Measurements from ENCODE around the gene ZNF106.

The ZNF106 gene

DNA sequence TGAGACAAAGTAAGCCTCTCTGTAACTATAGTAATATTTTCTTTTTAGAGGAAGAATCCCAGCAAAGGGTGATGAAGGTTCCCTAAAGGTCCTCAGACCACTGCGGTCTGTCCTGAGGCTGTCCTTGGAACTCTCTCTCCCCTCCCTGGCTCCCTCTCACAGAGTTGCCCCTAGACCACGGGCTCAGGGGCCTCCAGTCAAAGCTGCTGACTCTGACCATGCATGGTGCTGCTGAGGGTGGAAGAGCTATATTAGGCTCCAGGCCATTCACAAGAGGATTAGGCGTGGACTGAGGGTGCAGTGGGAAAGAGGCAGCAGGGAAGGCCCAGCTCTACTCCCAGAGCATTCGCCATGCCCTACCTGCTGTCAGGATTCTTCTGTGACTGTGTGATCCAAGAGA, 117.0 kb downstream of the ZNF106 start:
- no peak for TF ChIP-seq PPARA (CRISPR knock-in tag; IDR thresholded peaks at IDR 0.05; ENCODE audit: borderline replicate concordance)
- TF ChIP-seq OSR1 (CRISPR knock-in tag; IDR thresholded peaks at IDR 0.05), result no peak
- no peak for TF ChIP-seq TCF4 (CRISPR knock-in tag; IDR thresholded peaks at IDR 0.05; ENCODE audit: borderline replicate concordance)
- TF ChIP-seq CSDC2 (CRISPR knock-in tag; IDR thresholded peaks at IDR 0.05), result no peak
- TF ChIP-seq, protein P1, sequence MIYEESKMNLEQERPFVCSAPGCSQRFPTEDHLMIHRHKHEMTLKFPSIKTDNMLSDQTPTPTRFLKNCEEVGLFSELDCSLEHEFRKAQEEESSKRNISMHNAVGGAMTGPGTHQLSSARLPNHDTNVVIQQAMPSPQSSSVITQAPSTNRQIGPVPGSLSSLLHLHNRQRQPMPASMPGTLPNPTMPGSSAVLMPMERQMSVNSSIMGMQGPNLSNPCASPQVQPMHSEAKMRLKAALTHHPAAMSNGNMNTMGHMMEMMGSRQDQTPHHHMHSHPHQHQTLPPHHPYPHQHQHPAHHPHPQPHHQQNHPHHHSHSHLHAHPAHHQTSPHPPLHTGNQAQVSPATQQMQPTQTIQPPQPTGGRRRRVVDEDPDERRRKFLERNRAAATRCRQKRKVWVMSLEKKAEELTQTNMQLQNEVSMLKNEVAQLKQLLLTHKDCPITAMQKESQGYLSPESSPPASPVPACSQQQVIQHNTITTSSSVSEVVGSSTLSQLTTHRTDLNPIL (CRISPR knock-in tag; IDR thresholded peaks at IDR 0.05; ENCODE audit: low read depth), result no peak
- TF ChIP-seq, protein P2, sequence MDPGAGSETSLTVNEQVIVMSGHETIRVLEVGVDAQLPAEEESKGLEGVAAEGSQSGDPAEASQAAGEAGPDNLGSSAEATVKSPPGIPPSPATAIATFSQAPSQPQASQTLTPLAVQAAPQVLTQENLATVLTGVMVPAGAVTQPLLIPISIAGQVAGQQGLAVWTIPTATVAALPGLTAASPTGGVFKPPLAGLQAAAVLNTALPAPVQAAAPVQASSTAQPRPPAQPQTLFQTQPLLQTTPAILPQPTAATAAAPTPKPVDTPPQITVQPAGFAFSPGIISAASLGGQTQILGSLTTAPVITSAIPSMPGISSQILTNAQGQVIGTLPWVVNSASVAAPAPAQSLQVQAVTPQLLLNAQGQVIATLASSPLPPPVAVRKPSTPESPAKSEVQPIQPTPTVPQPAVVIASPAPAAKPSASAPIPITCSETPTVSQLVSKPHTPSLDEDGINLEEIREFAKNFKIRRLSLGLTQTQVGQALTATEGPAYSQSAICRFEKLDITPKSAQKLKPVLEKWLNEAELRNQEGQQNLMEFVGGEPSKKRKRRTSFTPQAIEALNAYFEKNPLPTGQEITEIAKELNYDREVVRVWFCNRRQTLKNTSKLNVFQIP (CRISPR knock-in tag; IDR thresholded peaks at IDR 0.05; ENCODE audit: borderline replicate concordance, low read depth), result no peak
- TF ChIP-seq, protein P3, sequence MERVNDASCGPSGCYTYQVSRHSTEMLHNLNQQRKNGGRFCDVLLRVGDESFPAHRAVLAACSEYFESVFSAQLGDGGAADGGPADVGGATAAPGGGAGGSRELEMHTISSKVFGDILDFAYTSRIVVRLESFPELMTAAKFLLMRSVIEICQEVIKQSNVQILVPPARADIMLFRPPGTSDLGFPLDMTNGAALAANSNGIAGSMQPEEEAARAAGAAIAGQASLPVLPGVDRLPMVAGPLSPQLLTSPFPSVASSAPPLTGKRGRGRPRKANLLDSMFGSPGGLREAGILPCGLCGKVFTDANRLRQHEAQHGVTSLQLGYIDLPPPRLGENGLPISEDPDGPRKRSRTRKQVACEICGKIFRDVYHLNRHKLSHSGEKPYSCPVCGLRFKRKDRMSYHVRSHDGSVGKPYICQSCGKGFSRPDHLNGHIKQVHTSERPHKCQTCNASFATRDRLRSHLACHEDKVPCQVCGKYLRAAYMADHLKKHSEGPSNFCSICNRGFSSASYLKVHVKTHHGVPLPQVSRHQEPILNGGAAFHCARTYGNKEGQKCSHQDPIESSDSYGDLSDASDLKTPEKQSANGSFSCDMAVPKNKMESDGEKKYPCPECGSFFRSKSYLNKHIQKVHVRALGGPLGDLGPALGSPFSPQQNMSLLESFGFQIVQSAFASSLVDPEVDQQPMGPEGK (CRISPR knock-in tag; IDR thresholded peaks at IDR 0.05; ENCODE audit: borderline replicate concordance), result no peak
- no peak for TF ChIP-seq ARNTL (CRISPR knock-in tag; IDR thresholded peaks at IDR 0.05; ENCODE audit: borderline replicate concordance, low read depth)
- TF ChIP-seq RARB (CRISPR knock-in tag; IDR thresholded peaks at IDR 0.05), result no peak
- TF ChIP-seq ESRRG (CRISPR knock-in tag; IDR thresholded peaks at IDR 0.05), result no peak
- TF ChIP-seq GLIS3 (CRISPR knock-in tag; IDR thresholded peaks at IDR 0.05), result no peak
- no peak for TF ChIP-seq ZNF70 (CRISPR knock-in tag; IDR thresholded peaks at IDR 0.05)
- TF ChIP-seq BACH2 (CRISPR knock-in tag; IDR thresholded peaks at IDR 0.05; ENCODE audit: borderline replicate concordance), result no peak

DNA sequence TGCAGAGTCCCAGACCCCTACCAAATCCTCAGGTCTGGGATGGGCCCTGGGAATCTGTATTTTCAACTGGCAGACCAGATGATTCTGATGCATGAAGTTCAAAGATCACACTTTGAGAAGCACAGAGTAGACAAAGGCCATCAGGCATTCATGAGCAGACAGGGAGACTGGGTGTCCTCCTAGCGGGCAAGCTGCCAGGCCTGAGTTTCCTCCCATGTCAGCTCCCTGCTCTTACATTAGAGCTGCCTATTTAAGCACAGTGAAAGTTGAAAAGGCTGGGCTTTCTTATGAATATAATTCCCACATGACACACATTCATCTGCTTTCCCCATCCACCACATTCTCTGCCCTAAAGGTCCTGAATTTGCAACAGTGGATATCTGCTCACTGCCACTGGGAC, 117.7 kb downstream of the ZNF106 start:
- ATAC-seq, result no peak
- TF ChIP-seq ISL1 (CRISPR knock-in tag; IDR thresholded peaks at IDR 0.05) (no peak), BACH2 (CRISPR knock-in tag; IDR thresholded peaks at IDR 0.05; ENCODE audit: borderline replicate concordance) (no peak), ZC3H10 (CRISPR knock-in tag; IDR thresholded peaks at IDR 0.05) (no peak), ESRRG (CRISPR knock-in tag; IDR thresholded peaks at IDR 0.05) (no peak), TCF4 (CRISPR knock-in tag; IDR thresholded peaks at IDR 0.05; ENCODE audit: borderline replicate concordance) (no peak), PPARA (CRISPR knock-in tag; IDR thresholded peaks at IDR 0.05; ENCODE audit: borderline replicate concordance) (no peak), OSR1 (CRISPR knock-in tag; IDR thresholded peaks at IDR 0.05) (no peak)
- TF ChIP-seq, protein P4, sequence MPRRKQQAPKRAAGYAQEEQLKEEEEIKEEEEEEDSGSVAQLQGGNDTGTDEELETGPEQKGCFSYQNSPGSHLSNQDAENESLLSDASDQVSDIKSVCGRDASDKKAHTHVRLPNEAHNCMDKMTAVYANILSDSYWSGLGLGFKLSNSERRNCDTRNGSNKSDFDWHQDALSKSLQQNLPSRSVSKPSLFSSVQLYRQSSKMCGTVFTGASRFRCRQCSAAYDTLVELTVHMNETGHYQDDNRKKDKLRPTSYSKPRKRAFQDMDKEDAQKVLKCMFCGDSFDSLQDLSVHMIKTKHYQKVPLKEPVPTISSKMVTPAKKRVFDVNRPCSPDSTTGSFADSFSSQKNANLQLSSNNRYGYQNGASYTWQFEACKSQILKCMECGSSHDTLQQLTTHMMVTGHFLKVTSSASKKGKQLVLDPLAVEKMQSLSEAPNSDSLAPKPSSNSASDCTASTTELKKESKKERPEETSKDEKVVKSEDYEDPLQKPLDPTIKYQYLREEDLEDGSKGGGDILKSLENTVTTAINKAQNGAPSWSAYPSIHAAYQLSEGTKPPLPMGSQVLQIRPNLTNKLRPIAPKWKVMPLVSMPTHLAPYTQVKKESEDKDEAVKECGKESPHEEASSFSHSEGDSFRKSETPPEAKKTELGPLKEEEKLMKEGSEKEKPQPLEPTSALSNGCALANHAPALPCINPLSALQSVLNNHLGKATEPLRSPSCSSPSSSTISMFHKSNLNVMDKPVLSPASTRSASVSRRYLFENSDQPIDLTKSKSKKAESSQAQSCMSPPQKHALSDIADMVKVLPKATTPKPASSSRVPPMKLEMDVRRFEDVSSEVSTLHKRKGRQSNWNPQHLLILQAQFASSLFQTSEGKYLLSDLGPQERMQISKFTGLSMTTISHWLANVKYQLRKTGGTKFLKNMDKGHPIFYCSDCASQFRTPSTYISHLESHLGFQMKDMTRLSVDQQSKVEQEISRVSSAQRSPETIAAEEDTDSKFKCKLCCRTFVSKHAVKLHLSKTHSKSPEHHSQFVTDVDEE (CRISPR knock-in tag; IDR thresholded peaks at IDR 0.05), result no peak
- TF ChIP-seq, protein P5, sequence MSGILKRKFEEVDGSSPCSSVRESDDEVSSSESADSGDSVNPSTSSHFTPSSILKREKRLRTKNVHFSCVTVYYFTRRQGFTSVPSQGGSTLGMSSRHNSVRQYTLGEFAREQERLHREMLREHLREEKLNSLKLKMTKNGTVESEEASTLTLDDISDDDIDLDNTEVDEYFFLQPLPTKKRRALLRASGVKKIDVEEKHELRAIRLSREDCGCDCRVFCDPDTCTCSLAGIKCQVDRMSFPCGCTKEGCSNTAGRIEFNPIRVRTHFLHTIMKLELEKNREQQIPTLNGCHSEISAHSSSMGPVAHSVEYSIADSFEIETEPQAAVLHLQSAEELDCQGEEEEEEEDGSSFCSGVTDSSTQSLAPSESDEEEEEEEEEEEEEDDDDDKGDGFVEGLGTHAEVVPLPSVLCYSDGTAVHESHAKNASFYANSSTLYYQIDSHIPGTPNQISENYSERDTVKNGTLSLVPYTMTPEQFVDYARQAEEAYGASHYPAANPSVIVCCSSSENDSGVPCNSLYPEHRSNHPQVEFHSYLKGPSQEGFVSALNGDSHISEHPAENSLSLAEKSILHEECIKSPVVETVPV (CRISPR knock-in tag; IDR thresholded peaks at IDR 0.05), result no peak
- TF ChIP-seq, protein P2 (CRISPR knock-in tag; IDR thresholded peaks at IDR 0.05; ENCODE audit: borderline replicate concordance, low read depth), result no peak
- TF ChIP-seq, protein P1 (CRISPR knock-in tag; IDR thresholded peaks at IDR 0.05; ENCODE audit: low read depth), result no peak

More for the DNA sequence above, 117.0 kb downstream of the ZNF106 start:
- no peak for ATAC-seq
